Measurements from ENCODE around the gene RRP1B. TPM values are rescaled to one million over a fixed set of nuclear protein-coding genes. Genes with fewer than 3 reads are reported as not detected.
A peak's percentile ranks its signal among the peaks of the same experiment; 100 is the strongest.
"Not testable (repeated sequence)": the region's sequence is repeated elsewhere in the genome, so short reads cannot be mapped to it uniquely, and the experiment has no call there.

RRP1B gene
- total and polyA plus RNA-seq, 4 donors: 13.1 to 25.8 (median 21.7) TPM

GRCh38 chr21:43651926-43652325 is 7.4 kb upstream of the RRP1B start:
- H3K36me3 ChIP-seq (ENCODE audit: control insufficient read depth, insufficient read depth, low read length); H3K4me1 ChIP-seq (ENCODE audit: control insufficient read depth, insufficient read depth, low read length); H3K27me3 ChIP-seq (ENCODE audit: control insufficient read depth, insufficient read depth, low read length); H3K27ac ChIP-seq (ENCODE audit: low read depth, low read length); H3K4me3 ChIP-seq (ENCODE audit: low read depth, low read length); H3K9me3 ChIP-seq (ENCODE audit: control insufficient read depth, insufficient read depth, low read length); DNase-seq (ENCODE audit: low read depth in 4 of 6, low spot score in 6 of 6): not testable (repeated sequence)
- WGBS (ENCODE audit: insufficient coverage): 98% methylated on average over 4 of the region's 6 CpGs

GRCh38 chr21:43652616-43653015 is 6.7 kb upstream of the RRP1B start:
- DNase-seq (ENCODE audit: low read depth in 4 of 6, low spot score in 6 of 6): no peak
- WGBS (ENCODE audit: insufficient coverage): 100% methylated on average over 3 of the region's 6 CpGs

GRCh38 chr21:43653626-43654025 is 5.7 kb upstream of the RRP1B start:
- 83% methylated on average over 3 of the region's 6 CpGs for WGBS (ENCODE audit: insufficient coverage)
- Histone ChIP-seq H3K27me3 (ENCODE audit: control insufficient read depth, insufficient read depth, low read length) (no peaks in the 10 kb centered on the region), H3K4me1 (ENCODE audit: control insufficient read depth, insufficient read depth, low read length) (peaks cover 3% of the 10 kb centered on the region), H3K27ac (ENCODE audit: low read depth, low read length) (no peak overlapping the region), H3K4me3 (ENCODE audit: low read depth, low read length) (no peak overlapping the region), H3K9me3 (ENCODE audit: control insufficient read depth, insufficient read depth, low read length) (no peaks in the 10 kb centered on the region), H3K36me3 (ENCODE audit: control insufficient read depth, insufficient read depth, low read length) (no peaks in the 10 kb centered on the region)
- no peak for DNase-seq (ENCODE audit: low read depth in 4 of 6, low spot score in 6 of 6)

More at GRCh38 chr21:43652616-43653015, 6.7 kb upstream of the RRP1B start:
- Histone ChIP-seq H3K36me3 (ENCODE audit: control insufficient read depth, insufficient read depth, low read length) (no peaks in the 10 kb centered on the region), H3K27ac (ENCODE audit: low read depth, low read length) (no peak overlapping the region), H3K9me3 (ENCODE audit: control insufficient read depth, insufficient read depth, low read length) (no peaks in the 10 kb centered on the region), H3K27me3 (ENCODE audit: control insufficient read depth, insufficient read depth, low read length) (no peaks in the 10 kb centered on the region), H3K4me3 (ENCODE audit: low read depth, low read length) (no peak overlapping the region), H3K4me1 (ENCODE audit: control insufficient read depth, insufficient read depth, low read length) (no peaks in the 10 kb centered on the region)

- H3K4me1 ChIP-seq (ENCODE audit: control insufficient read depth, insufficient read depth, low read length): peaks cover 9% of the 10 kb centered on the region
- no peak overlapping the region for H3K27ac ChIP-seq (ENCODE audit: low read depth, low read length)
- no peak for DNase-seq (ENCODE audit: low read depth in 4 of 6, low spot score in 6 of 6)
- H3K27me3 ChIP-seq (ENCODE audit: control insufficient read depth, insufficient read depth, low read length): no peaks in the 10 kb centered on the region
- no peak overlapping the region for H3K4me3 ChIP-seq (ENCODE audit: low read depth, low read length)
- no peaks in the 10 kb centered on the region for H3K36me3 ChIP-seq (ENCODE audit: control insufficient read depth, insufficient read depth, low read length)
- no peaks in the 10 kb centered on the region for H3K9me3 ChIP-seq (ENCODE audit: control insufficient read depth, insufficient read depth, low read length)
- 90% methylated on average over 4 of the region's 7 CpGs for WGBS (ENCODE audit: insufficient coverage)
Observed at GRCh38 chr21:43654806-43655489, 4.4 kb upstream of the RRP1B start.

- Histone ChIP-seq H3K9me3 (ENCODE audit: control insufficient read depth, insufficient read depth, low read length) (no peaks in the 10 kb centered on the region), H3K27me3 (ENCODE audit: control insufficient read depth, insufficient read depth, low read length) (no peaks in the 10 kb centered on the region), H3K27ac (ENCODE audit: low read depth, low read length) (no peak overlapping the region), H3K36me3 (ENCODE audit: control insufficient read depth, insufficient read depth, low read length) (peaks cover 2% of the 10 kb centered on the region), H3K4me3 (ENCODE audit: low read depth, low read length) (no peak overlapping the region), H3K4me1 (ENCODE audit: control insufficient read depth, insufficient read depth, low read length) (peaks cover 20% of the 10 kb centered on the region)
- WGBS (ENCODE audit: insufficient coverage): 87% methylated on average over 43 of the region's 46 CpGs
- DNase-seq (ENCODE audit: low read depth in 4 of 6, low spot score in 6 of 6): peak in 1 of 6 donors; percentile 34
Observed at GRCh38 chr21:43657355-43658087, 1.8 kb upstream of the RRP1B start.

GRCh38 chr21:43658088-43658741 is 1.1 kb upstream of the RRP1B start:
- 96% methylated on average over 48 of the region's 48 CpGs for WGBS (ENCODE audit: insufficient coverage)
- no peak overlapping the region for H3K27ac ChIP-seq (ENCODE audit: low read depth, low read length)
- no peak overlapping the region for H3K4me3 ChIP-seq (ENCODE audit: low read depth, low read length)
- no peak for DNase-seq (ENCODE audit: low read depth in 4 of 6, low spot score in 6 of 6)
- peaks cover 4% of the 10 kb centered on the region for H3K36me3 ChIP-seq (ENCODE audit: control insufficient read depth, insufficient read depth, low read length)
- peaks cover 20% of the 10 kb centered on the region for H3K4me1 ChIP-seq (ENCODE audit: control insufficient read depth, insufficient read depth, low read length)
- no peaks in the 10 kb centered on the region for H3K27me3 ChIP-seq (ENCODE audit: control insufficient read depth, insufficient read depth, low read length)
- no peaks in the 10 kb centered on the region for H3K9me3 ChIP-seq (ENCODE audit: control insufficient read depth, insufficient read depth, low read length)

GRCh38 chr21:43658769-43659135 is 608 bp upstream of the RRP1B start:
- 93% methylated on average over 17 of the region's 23 CpGs for WGBS (ENCODE audit: insufficient coverage)
- Histone ChIP-seq H3K4me1 (ENCODE audit: control insufficient read depth, insufficient read depth, low read length) (peaks cover 20% of the 10 kb centered on the region), H3K9me3 (ENCODE audit: control insufficient read depth, insufficient read depth, low read length) (no peaks in the 10 kb centered on the region), H3K36me3 (ENCODE audit: control insufficient read depth, insufficient read depth, low read length) (peaks cover 6% of the 10 kb centered on the region), H3K4me3 (ENCODE audit: low read depth, low read length) (peak overlapping the region; percentile 48), H3K27me3 (ENCODE audit: control insufficient read depth, insufficient read depth, low read length) (no peaks in the 10 kb centered on the region), H3K27ac (ENCODE audit: low read depth, low read length) (peak overlapping the region; percentile 81)
- no peak for DNase-seq (ENCODE audit: low read depth in 4 of 6, low spot score in 6 of 6)

GRCh38 chr21:43662286-43662685 is 2.9 kb downstream of the RRP1B start:
- 78% methylated on average over 5 of the region's 6 CpGs for WGBS (ENCODE audit: insufficient coverage)
- no peak for DNase-seq (ENCODE audit: low read depth in 4 of 6, low spot score in 6 of 6)
- Histone ChIP-seq H3K4me1 (ENCODE audit: control insufficient read depth, insufficient read depth, low read length) (peaks cover 20% of the 10 kb centered on the region), H3K36me3 (ENCODE audit: control insufficient read depth, insufficient read depth, low read length) (peaks cover 20% of the 10 kb centered on the region), H3K27me3 (ENCODE audit: control insufficient read depth, insufficient read depth, low read length) (no peaks in the 10 kb centered on the region), H3K9me3 (ENCODE audit: control insufficient read depth, insufficient read depth, low read length) (no peaks in the 10 kb centered on the region), H3K27ac (ENCODE audit: low read depth, low read length) (no peak overlapping the region), H3K4me3 (ENCODE audit: low read depth, low read length) (no peak overlapping the region)

GRCh38 chr21:43663033-43663432 is 3.7 kb downstream of the RRP1B start:
- WGBS (ENCODE audit: insufficient coverage): no CpG with 5 or more reads among the region's 9 CpGs
- no peak overlapping the region for H3K27ac ChIP-seq (ENCODE audit: low read depth, low read length)
- no peak for DNase-seq (ENCODE audit: low read depth in 4 of 6, low spot score in 6 of 6)
- no peaks in the 10 kb centered on the region for H3K9me3 ChIP-seq (ENCODE audit: control insufficient read depth, insufficient read depth, low read length)
- no peaks in the 10 kb centered on the region for H3K27me3 ChIP-seq (ENCODE audit: control insufficient read depth, insufficient read depth, low read length)
- H3K4me3 ChIP-seq (ENCODE audit: low read depth, low read length): no peak overlapping the region
- H3K4me1 ChIP-seq (ENCODE audit: control insufficient read depth, insufficient read depth, low read length): peaks cover 20% of the 10 kb centered on the region
- peaks cover 20% of the 10 kb centered on the region for H3K36me3 ChIP-seq (ENCODE audit: control insufficient read depth, insufficient read depth, low read length)

Measured in spinal cord (tissue), 10 donors.